ENCODE data around the gene CPXM1.

GRCh38 chr20:2806351-2806701, 5.9 kb upstream of the CPXM1 start:
- TF ChIP-seq CTCF (IDR thresholded peaks at IDR 0.05), result no peak
- no peak for TF ChIP-seq POLR2AphosphoS5 (IDR thresholded peaks at IDR 0.05)
- TF ChIP-seq POLR2A (IDR thresholded peaks at IDR 0.05), result no peak
